Measurements from ENCODE around the gene MDFIC.

GRCh38 chr7:114885836-114886235, 36.1 kb upstream of the MDFIC start:
- no peak for TF ChIP-seq POLR2AphosphoS5 (IDR thresholded peaks at IDR 0.05)
- TF ChIP-seq, protein P1, sequence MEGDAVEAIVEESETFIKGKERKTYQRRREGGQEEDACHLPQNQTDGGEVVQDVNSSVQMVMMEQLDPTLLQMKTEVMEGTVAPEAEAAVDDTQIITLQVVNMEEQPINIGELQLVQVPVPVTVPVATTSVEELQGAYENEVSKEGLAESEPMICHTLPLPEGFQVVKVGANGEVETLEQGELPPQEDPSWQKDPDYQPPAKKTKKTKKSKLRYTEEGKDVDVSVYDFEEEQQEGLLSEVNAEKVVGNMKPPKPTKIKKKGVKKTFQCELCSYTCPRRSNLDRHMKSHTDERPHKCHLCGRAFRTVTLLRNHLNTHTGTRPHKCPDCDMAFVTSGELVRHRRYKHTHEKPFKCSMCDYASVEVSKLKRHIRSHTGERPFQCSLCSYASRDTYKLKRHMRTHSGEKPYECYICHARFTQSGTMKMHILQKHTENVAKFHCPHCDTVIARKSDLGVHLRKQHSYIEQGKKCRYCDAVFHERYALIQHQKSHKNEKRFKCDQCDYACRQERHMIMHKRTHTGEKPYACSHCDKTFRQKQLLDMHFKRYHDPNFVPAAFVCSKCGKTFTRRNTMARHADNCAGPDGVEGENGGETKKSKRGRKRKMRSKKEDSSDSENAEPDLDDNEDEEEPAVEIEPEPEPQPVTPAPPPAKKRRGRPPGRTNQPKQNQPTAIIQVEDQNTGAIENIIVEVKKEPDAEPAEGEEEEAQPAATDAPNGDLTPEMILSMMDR (IDR thresholded peaks at IDR 0.05) = no peak

All from upper lobe of left lung (tissue), 4 donors.